Endodermal cell (in vitro differentiated cells): ENCODE results near the gene BCKDHA. TPM values are rescaled to one million over a fixed set of nuclear protein-coding genes. Genes with fewer than 3 reads are reported as not detected.

Experiments used
- DNase-seq: peaks from one replicate; pipeline ENCODE4 v3.0.0-alpha.2; 2017
- H3K27ac ChIP-seq: 2 replicates; pipeline ENCODE4 v1.5.1; 2013; ENCODE audit warnings: mild to moderate bottlenecking, low read depth, low read length, moderate library complexity
- H3K27me3 ChIP-seq: 2 replicates; pipeline ENCODE4 v1.6.1; 2013; ENCODE audit warnings: mild to moderate bottlenecking, low read length, moderate library complexity; ENCODE audit not compliant: insufficient read depth, control insufficient read depth, poor library complexity, severe bottlenecking
- H3K36me3 ChIP-seq: 2 replicates; pipeline ENCODE4 v1.7.0; 2013; ENCODE audit warnings: mild to moderate bottlenecking, low read length, moderate library complexity; ENCODE audit not compliant: control insufficient read depth, insufficient read depth
- H3K4me1 ChIP-seq: one replicate; pipeline ENCODE4 v1.7.0; 2013; ENCODE audit warnings: low read length; ENCODE audit not compliant: control insufficient read depth, insufficient read depth
- H3K4me3 ChIP-seq: 2 replicates; pipeline ENCODE4 v1.5.1; 2013; ENCODE audit warnings: mild to moderate bottlenecking, low read length, moderate library complexity
- H3K9ac ChIP-seq: 2 replicates; pipeline ENCODE4 v1.6.1; 2013; ENCODE audit warnings: mild to moderate bottlenecking, low read length, moderate library complexity; ENCODE audit not compliant: poor library complexity, severe bottlenecking; ENCODE audit errors: extremely low read depth
- H3K9me3 ChIP-seq: 2 replicates; pipeline ENCODE4 v1.6.1; 2013; ENCODE audit warnings: mild to moderate bottlenecking, low read length, moderate library complexity; ENCODE audit not compliant: control insufficient read depth
- H3K27ac Mint-ChIP-seq: 2 replicates; pipeline ENCODE4 v1.8.0; 2020; ENCODE audit warnings: mixed read lengths
- H3K27me3 Mint-ChIP-seq: 2 replicates; pipeline ENCODE4 v1.8.0; 2021; ENCODE audit warnings: mild to moderate bottlenecking, mixed read lengths; ENCODE audit not compliant: insufficient read depth
- H3K36me3 Mint-ChIP-seq: 2 replicates; pipeline ENCODE4 v1.8.0; 2020; ENCODE audit warnings: low read depth, mixed read lengths
- H3K4me1 Mint-ChIP-seq: 2 replicates; pipeline ENCODE4 v1.8.0; 2020; ENCODE audit warnings: mixed read lengths
- H3K4me3 Mint-ChIP-seq: 2 replicates; pipeline ENCODE4 v1.8.0; 2020; ENCODE audit warnings: mild to moderate bottlenecking, moderate library complexity, mixed read lengths
- H3K9me3 Mint-ChIP-seq: 2 replicates; pipeline ENCODE4 v1.8.0; 2020; ENCODE audit warnings: mild to moderate bottlenecking, mixed read lengths
- CTCF ChIP-seq: fragments of 200-600 bp; sonication (generic); conservative IDR thresholded peaks from 2 replicates; pipeline ENCODE4 v1.5.0; 2021; ENCODE audit warnings: antibody characterized with exemption, mild to moderate bottlenecking
- WGBS, 2 experiments: methylation state at CpG; one replicate each; pipeline versions ENCODE4 v1.1.5 to v1.1.7; 2013; ENCODE audit warnings: missing lambda C conversion rate in 2 of 2, mixed read lengths in 1 of 2; ENCODE audit not compliant: insufficient coverage in 1 of 2, insufficient read length in 1 of 2; 5-methylcytosine and 5-hydroxymethylcytosine counted together
- total RNA-seq, 2 donors: library from RNA; stranded (reverse); fragmentation: NEBNext Ultra II Directional in 1 of 2; extraction: Animal tissue kit (Norgen Biotek cat#: 25700) in 1 of 2; gene quantifications; 2 replicates in 1 of 2; 3 replicates in 1 of 2; pipeline ENCODE4 v1.2.1, GENCODE V29; 2021

Gene BCKDHA
- total RNA-seq, 2 donors from 2014 or later = 18.0 to 21.6 TPM

GRCh38 chr19:41455936-41456335 is 58.3 kb downstream of the BCKDHA start:
- Mint-ChIP-seq H3K9me3 (peaks cover 11% of the 10 kb centered on the region), H3K27me3 (peaks cover 29% of the 10 kb centered on the region)
- H3K9me3 ChIP-seq = no peaks in the 10 kb centered on the region

GRCh38 chr19:41456342-41456918 is 58.8 kb downstream of the BCKDHA start:
- Histone ChIP-seq H3K36me3 (no peaks in the 10 kb centered on the region), H3K9me3 (no peaks in the 10 kb centered on the region), H3K27ac (no peak overlapping the region), H3K27me3 (peaks cover 16% of the 10 kb centered on the region), H3K4me1 (no peaks in the 10 kb centered on the region), H3K4me3 (no peak overlapping the region), H3K9ac (no peak overlapping the region)
- Mint-ChIP-seq H3K27me3 (peaks cover 29% of the 10 kb centered on the region), H3K4me3 (no peak overlapping the region), H3K4me1 (no peaks in the 10 kb centered on the region), H3K9me3 (peaks cover 11% of the 10 kb centered on the region), H3K27ac (no peak overlapping the region), H3K36me3 (no peaks in the 10 kb centered on the region)
- TF ChIP-seq CTCF = no peak
- DNase-seq = no peak
- 63 to 73% methylated on average over 5 to 7 of the region's 7 CpGs for WGBS, 2 experiments

More at GRCh38 chr19:41455936-41456335, 58.3 kb downstream of the BCKDHA start:
- 22 to 58% methylated on average over 1 to 2 of the region's 2 CpGs for WGBS, 2 experiments
- Mint-ChIP-seq H3K4me3 (no peak overlapping the region), H3K36me3 (no peaks in the 10 kb centered on the region), H3K4me1 (no peaks in the 10 kb centered on the region), H3K27ac (no peak overlapping the region)
- no peaks in the 10 kb centered on the region for H3K4me1 ChIP-seq
- peaks cover 16% of the 10 kb centered on the region for H3K27me3 ChIP-seq
- no peak overlapping the region for H3K9ac ChIP-seq
- H3K4me3 ChIP-seq = no peak overlapping the region
- H3K36me3 ChIP-seq = no peaks in the 10 kb centered on the region
- no peak overlapping the region for H3K27ac ChIP-seq
- DNase-seq = no peak
- TF ChIP-seq CTCF = no peak

- Histone ChIP-seq H3K4me1 (no peaks in the 10 kb centered on the region), H3K36me3 (no peaks in the 10 kb centered on the region), H3K9ac (no peak overlapping the region), H3K9me3 (no peaks in the 10 kb centered on the region), H3K4me3 (no peak overlapping the region), H3K27me3 (peaks cover 16% of the 10 kb centered on the region), H3K27ac (no peak overlapping the region)
- Mint-ChIP-seq H3K36me3 (no peaks in the 10 kb centered on the region), H3K27me3 (peaks cover 29% of the 10 kb centered on the region), H3K9me3 (peaks cover 15% of the 10 kb centered on the region), H3K4me1 (no peaks in the 10 kb centered on the region), H3K27ac (no peak overlapping the region), H3K4me3 (no peak overlapping the region)
- 64% methylated on average over 1 of the region's 1 CpG; no CpG with 5 or more reads in 1 of the 2 experiments for WGBS, 2 experiments
- DNase-seq = no peak
- TF ChIP-seq CTCF = no peak
Measured at GRCh38 chr19:41457241-41457640, 59.6 kb downstream of the BCKDHA start.
